ENCODE measurements around the gene SFPQ.

- TF ChIP-seq EZH2 (IDR thresholded peaks at IDR 0.05; ENCODE audit: borderline replicate concordance, low read length) (no peak), CTCF (IDR thresholded peaks at IDR 0.05; ENCODE audit: low read length) (no peak)
Observed at GRCh38 chr1:35136780-35137179, 56.2 kb downstream of the SFPQ start.
